BJ (cell line): Measurements from ENCODE around the gene ARHGEF2. TPM values are rescaled to one million over a fixed set of nuclear protein-coding genes. Genes with fewer than 3 reads are reported as not detected.
A peak's percentile ranks its signal among the peaks of the same experiment; 100 is the strongest.
"Not testable (repeated sequence)": the region's sequence is repeated elsewhere in the genome, so short reads cannot be mapped to it uniquely, and the experiment has no call there.

ENCODE experiments used
- CTCF ChIA-PET: fragments of 350-600 bp; formaldehyde crosslinking; extraction: SDS; loops from one replicate; lab custom pipeline; 2021; ENCODE audit warnings: antibody characterized with exemption, inconsistent platforms; lab: Yijun Ruan, JAX
- POLR2A ChIA-PET: fragments of 300-600 bp; sonication (Branson Sonifier 250); formaldehyde crosslinking; extraction: SDS; loops from one replicate; lab custom pipeline; 2021; ENCODE audit warnings: antibody characterized with exemption; lab: Charles Lee
- DNase-seq: peaks from one replicate; pipeline ENCODE4 v3.0.0-alpha.2; 2011; ENCODE audit warnings: low read depth
- H3K27me3 ChIP-seq: 2 replicates; pipeline ENCODE4 v1.6.0; 2011; ENCODE audit warnings: low read length; ENCODE audit not compliant: control insufficient read depth, insufficient read depth
- H3K36me3 ChIP-seq: 2 replicates; pipeline ENCODE4 v1.5.1; 2011; ENCODE audit warnings: low read length; ENCODE audit not compliant: control insufficient read depth, insufficient read depth
- H3K4me3 ChIP-seq: 2 replicates; pipeline ENCODE4 v1.5.1; 2011; ENCODE audit warnings: low read depth, mild to moderate bottlenecking, control low read depth, low read length
- CTCF ChIP-seq: IDR thresholded peaks from 2 replicates; pipeline ENCODE4 v1.5.1; 2011; ENCODE audit warnings: low read depth, mild to moderate bottlenecking, control low read depth, inconsistent platforms, low read length, moderate library complexity; ENCODE audit not compliant: insufficient read depth
- polyA plus RNA-seq: library from polyadenylated mRNA; depleted of rRNA; stranded (reverse); fragments of >200 nt; gene quantifications from 2 replicates; pipeline ENCODE4 v1.2.3, GENCODE V29; 2011

Gene ARHGEF2
- polyA plus RNA-seq, 1 experiment, result 213 TPM

DNA sequence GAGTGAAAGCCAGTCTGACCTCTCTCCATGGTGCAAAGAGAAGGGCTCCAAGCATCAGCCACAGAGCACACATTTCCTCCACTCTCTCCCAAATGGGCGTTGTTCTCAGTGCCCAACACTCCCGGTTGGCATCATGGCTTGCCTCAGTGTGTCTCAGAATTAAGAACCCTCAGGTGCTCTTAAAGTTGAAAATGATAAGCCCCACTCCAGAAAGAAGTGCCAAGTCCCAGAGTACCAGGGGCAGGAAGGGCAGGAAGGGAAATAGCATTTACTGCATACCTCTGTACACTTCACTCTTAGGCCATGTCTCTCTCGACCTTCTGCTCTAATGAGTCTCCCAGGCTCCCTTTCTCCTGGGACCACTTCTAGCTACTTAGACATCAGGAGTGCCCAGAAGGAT lies 15.2 kb upstream of the ARHGEF2 start:
- no peak overlapping the region for H3K4me3 ChIP-seq
- DNase-seq, result no peak
- ChIA-PET CTCF (interaction anchor here (0.7 to 1.3 kb wide), 2 partner anchors 55 to 60 kb away, joined by 3 read pairs; no protein-coding TSS in a partner anchor), POLR2A (interaction anchor here (0.5 kb wide), 1 partner anchor 8 kb away, joined by 3 read pairs; no protein-coding TSS in a partner anchor)
- H3K36me3 ChIP-seq, result no peaks in the 10 kb centered on the region
- TF ChIP-seq CTCF, result no peak
- no peaks in the 10 kb centered on the region; the same call in 1 of the 2 replicates for H3K27me3 ChIP-seq

DNA sequence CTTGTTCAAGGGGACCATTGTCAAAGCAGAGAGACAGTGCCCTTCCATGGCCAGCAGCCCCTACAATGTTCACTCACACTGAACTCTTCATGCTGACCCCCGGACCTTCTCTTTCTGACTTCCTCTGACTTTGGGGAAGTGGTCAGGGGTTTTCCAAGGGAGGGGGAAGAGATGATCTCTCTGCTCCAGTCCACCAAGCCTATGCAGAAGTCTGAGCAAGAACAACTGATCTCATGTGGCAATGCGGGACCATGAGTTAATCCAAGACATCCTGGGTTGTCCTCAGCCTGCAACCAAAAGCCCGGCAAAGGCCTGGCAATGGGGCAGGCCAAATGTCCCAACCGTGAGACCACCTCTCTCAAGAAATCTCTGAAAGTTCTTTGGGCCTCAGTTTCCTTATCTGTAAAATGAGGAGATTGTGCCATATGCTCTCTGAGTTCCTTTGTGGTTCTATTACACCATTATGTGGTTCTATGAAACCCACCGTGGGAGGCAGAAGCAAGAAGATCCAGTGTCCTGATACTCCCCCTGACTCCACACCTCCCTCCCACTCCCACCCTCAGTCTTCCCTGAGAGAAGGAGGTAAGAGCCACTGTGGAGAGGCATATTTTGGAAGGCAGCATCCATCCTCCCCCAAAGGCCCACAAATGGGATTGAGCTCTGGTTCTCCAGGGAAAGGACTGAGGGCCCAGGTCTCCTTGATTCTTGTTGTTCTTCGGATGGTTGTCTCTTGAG lies 11.8 kb upstream of the ARHGEF2 start:
- POLR2A ChIA-PET, result no interaction called here
- CTCF ChIA-PET, result interaction anchor here (0.6 to 4.1 kb wide), 28 partner anchors 10 to 245 kb away, joined by 3 to 57 read pairs (median 4); partner anchors contain the start of genes ARHGEF2, KHDC4 and RXFP4
- no peaks in the 10 kb centered on the region for H3K27me3 ChIP-seq
- no peak for DNase-seq
- TF ChIP-seq CTCF, result no peak
- no peak overlapping the region for H3K4me3 ChIP-seq
- no peaks in the 10 kb centered on the region for H3K36me3 ChIP-seq

- 0 out of 2 replicates have a peak overlapping the region, but pooled peaks have one; percentile 4 for H3K4me3 ChIP-seq
Observed at GRCh38 chr1:155989242-155990004, 11.1 kb upstream of the ARHGEF2 start.

DNA sequence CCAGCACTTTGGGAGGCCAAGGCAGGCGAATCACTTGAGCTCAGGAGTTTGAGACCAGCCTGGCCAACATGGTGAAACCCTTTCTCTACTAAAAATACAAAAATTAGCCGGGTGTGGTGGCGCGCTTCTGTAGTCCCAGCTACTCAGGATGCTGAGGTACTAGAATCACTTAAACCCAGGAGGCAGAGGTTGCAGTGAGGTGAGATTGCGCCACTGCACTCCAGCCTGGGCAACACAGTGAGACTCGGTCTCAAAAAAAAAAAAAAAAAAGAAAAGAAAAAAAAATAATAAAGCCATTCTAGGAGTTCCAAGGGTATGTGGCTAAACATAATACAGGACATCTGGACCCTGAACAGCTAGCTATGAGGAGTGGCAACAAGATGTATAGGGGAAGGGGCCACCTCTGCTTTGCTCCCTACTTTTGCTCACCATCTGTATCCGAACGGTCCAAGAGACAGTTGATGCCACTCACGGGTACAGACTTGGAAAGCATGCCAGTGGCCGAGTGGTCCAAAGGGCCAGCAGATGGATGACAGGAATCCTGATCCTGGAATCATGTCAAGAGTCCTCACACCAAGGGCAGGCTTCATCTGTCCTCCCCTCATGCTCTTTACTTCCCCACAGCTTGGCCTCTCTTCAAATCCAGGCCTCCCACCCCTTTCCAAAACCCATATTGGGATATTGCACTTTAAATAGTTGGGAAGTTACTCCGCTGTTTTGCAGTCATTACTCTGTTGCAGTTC lies 6.7 kb upstream of the ARHGEF2 start:
- H3K4me3 ChIP-seq, DNase-seq, POLR2A ChIA-PET, H3K27me3 ChIP-seq, H3K36me3 ChIP-seq: not testable (repeated sequence)
- CTCF ChIA-PET, result interaction anchor here (1.3 to 7.5 kb wide), 4 partner anchors 16 to 51 kb away, joined by 3 to 57 read pairs (median 7); partner anchors contain the start of gene KHDC4

More at GRCh38 chr1:155989242-155990004, 11.1 kb upstream of the ARHGEF2 start:
- Histone ChIP-seq H3K36me3 (no peaks in the 10 kb centered on the region), H3K27me3 (no peaks in the 10 kb centered on the region)
- no peak for DNase-seq
- POLR2A ChIA-PET, result no interaction called here
- peak; percentile 98 for TF ChIP-seq CTCF
- CTCF ChIA-PET, result interaction anchor here (0.6 to 4.1 kb wide), 31 partner anchors 9 to 244 kb away, joined by 3 to 57 read pairs (median 3); partner anchors contain the start of genes ARHGEF2, KHDC4 and RXFP4

- H3K27me3 ChIP-seq, result no peaks in the 10 kb centered on the region
- CTCF ChIA-PET, result interaction anchor here (0.6 to 7.5 kb wide), 7 partner anchors 11 to 50 kb away, joined by 3 to 57 read pairs (median 5); partner anchors contain the start of gene KHDC4
- DNase-seq, result no peak
- no peak for TF ChIP-seq CTCF
- POLR2A ChIA-PET, result no interaction called here
- H3K36me3 ChIP-seq, result no peaks in the 10 kb centered on the region; the same call in none of the 2 replicates
- H3K4me3 ChIP-seq, result no peak overlapping the region
Observed at GRCh38 chr1:155984341-155984740, 6.0 kb upstream of the ARHGEF2 start.
